GM12878 (cell line): Measurements from ENCODE around the gene TMEM26. TPM values are rescaled to one million over a fixed set of nuclear protein-coding genes. Genes with fewer than 3 reads are reported as not detected.

Experiments
- ATAC-seq: fragments of 200-7000 bp; cut with Tn5 transposase; 3 replicates; pipeline ENCODE4 v1.9.1; 2020; ENCODE audit warnings: mild to moderate bottlenecking, moderate library complexity
- BruUV-seq: library from RNA; stranded (reverse); fragments of 400-500 nt; replicated peaks from 2 replicates; lab custom pipeline; 2021; lab: Mats Ljungman, UMichigan
- CTCF ChIA-PET: fragments of 300-600 bp; sonication (Branson Sonifier 250); formaldehyde crosslinking; extraction: SDS; loops from one replicate; lab custom pipeline; 2021; ENCODE audit warnings: inconsistent platforms; lab: Yijun Ruan, JAX
- POLR2A ChIA-PET: fragments of 350-600 bp; formaldehyde crosslinking; extraction: SDS; loops from one replicate; lab custom pipeline; 2021; ENCODE audit warnings: inconsistent platforms; lab: Charles Lee
- RAD21 ChIA-PET: fragments of 300-600 bp; sonication (Branson Sonifier 250); formaldehyde crosslinking; loops from one replicate; lab custom pipeline; 2023; ENCODE audit warnings: antibody characterized with exemption; ENCODE audit not compliant: unreplicated experiment; lab: Charles Lee
- SMC1A ChIA-PET: fragments of 300-600 bp; sonication (Branson Sonifier 250); formaldehyde crosslinking; loops from one replicate; lab custom pipeline; 2023; ENCODE audit not compliant: unreplicated experiment, uncharacterized antibody; lab: Charles Lee
- DNase-seq: peaks from one replicate; pipeline ENCODE4 v3.0.0-alpha.2; 2011; ENCODE audit warnings: low read depth, low spot score
- FAIRE-seq: peaks from 3 replicates; lab custom pipeline; 2011; peaks lifted over from hg19 to GRCh38; lab: Jason Lieb, UNC
- H2AFZ ChIP-seq: 2 replicates; pipeline ENCODE4 v1.6.0; 2011; ENCODE audit warnings: low read depth, low read length, control low read depth; ENCODE audit not compliant: control insufficient read depth
- H3K27ac ChIP-seq: 2 replicates; pipeline ENCODE4 v1.5.1; 2011; ENCODE audit warnings: control low read depth; ENCODE audit not compliant: control insufficient read depth, insufficient read depth
- H3K27me3 ChIP-seq, 2 experiments: replicated peaks in 1 of 2; 2 replicates each; pipeline versions ENCODE4 v1.6.0 to v1.6.1; 2011; ENCODE audit warnings: low read length in 1 of 2; ENCODE audit not compliant: control insufficient read depth in 2 of 2, insufficient read depth in 2 of 2
- H3K36me3 ChIP-seq, 2 experiments: 2 replicates each; pipeline ENCODE4 v1.5.1; 2011; ENCODE audit warnings: low read length in 1 of 2; ENCODE audit not compliant: control insufficient read depth in 2 of 2, insufficient read depth in 2 of 2
- H3K4me1 ChIP-seq: 2 replicates; pipeline ENCODE4 v1.6.1; 2011; ENCODE audit warnings: mild to moderate bottlenecking, low read length, moderate library complexity, mixed read lengths; ENCODE audit not compliant: control insufficient read depth, insufficient read depth
- H3K4me2 ChIP-seq: 2 replicates; pipeline ENCODE4 v1.6.0; 2011; ENCODE audit warnings: control low read depth; ENCODE audit not compliant: control insufficient read depth, insufficient read depth
- H3K4me3 ChIP-seq: fragments of 200-600 bp; sonication (generic); 2 replicates; pipeline ENCODE4 v1.5.1; 2016
- H3K79me2 ChIP-seq: 2 replicates; pipeline ENCODE4 v1.6.0; 2011; ENCODE audit warnings: low read length; ENCODE audit not compliant: control insufficient read depth, insufficient read depth
- H3K9ac ChIP-seq: 2 replicates; pipeline ENCODE4 v1.8.0; 2011; ENCODE audit warnings: low read length, control low read depth, mixed read lengths; ENCODE audit not compliant: control insufficient read depth, insufficient read depth
- H3K9me3 ChIP-seq: replicated peaks from 3 replicates; pipeline ENCODE4 v1.5.1; 2011; ENCODE audit warnings: mild to moderate bottlenecking, low read length; ENCODE audit not compliant: control insufficient read depth, insufficient read depth
- H4K20me1 ChIP-seq: 2 replicates; pipeline ENCODE4 v1.6.0; 2011; ENCODE audit not compliant: control insufficient read depth, insufficient read depth
- BCL11A ChIP-seq: IDR thresholded peaks from 2 replicates; pipeline ENCODE4 v1.6.1; 2011; ENCODE audit warnings: low read depth, low read length
- BHLHE40 ChIP-seq, 2 experiments: fragments of 450-650 bp in 1 of 2; IDR thresholded peaks; 2 replicates each; pipeline ENCODE4 v1.6.1; 2011 to 2017; ENCODE audit warnings: low read depth in 2 of 2, borderline replicate concordance in 1 of 2, improper control_type of control experiment in 1 of 2, low read length in 1 of 2, mild to moderate bottlenecking in 1 of 2
- CHD1 ChIP-seq: IDR thresholded peaks from 2 replicates; pipeline ENCODE4 v1.6.1; 2012; ENCODE audit warnings: low read depth, low read length, improper control_type of control experiment
- CHD2 ChIP-seq: IDR thresholded peaks from 2 replicates; pipeline ENCODE4 v1.6.1; 2011; ENCODE audit warnings: low read depth, low read length, improper control_type of control experiment, borderline replicate concordance
- EP300 ChIP-seq, 2 experiments: fragments of 150-350 bp in 1 of 2; IDR thresholded peaks; 2 replicates each; pipeline ENCODE4 v1.6.1; 2011 to 2012; ENCODE audit warnings: low read depth in 2 of 2, low read length in 2 of 2, borderline replicate concordance in 1 of 2, improper control_type of control experiment in 1 of 2, inconsistent platforms in 1 of 2; ENCODE audit not compliant: control insufficient read depth in 1 of 2
- ETV6 ChIP-seq, 2 experiments: fragments of 450-650 bp in 1 of 2; IDR thresholded peaks in 1 of 2; conservative IDR thresholded peaks in 1 of 2; 2 replicates each; pipeline ENCODE4 v1.6.1; 2014; ENCODE audit warnings: antibody characterized with exemption in 1 of 2, borderline replicate concordance in 1 of 2, low read depth in 1 of 2, mild to moderate bottlenecking in 1 of 2, moderate library complexity in 1 of 2
- HCFC1 ChIP-seq: fragments of 150-350 bp; IDR thresholded peaks from 2 replicates; pipeline ENCODE4 v1.6.1; 2014; ENCODE audit warnings: low read length
- IKZF1 ChIP-seq: fragments of 450-650 bp; conservative IDR thresholded peaks from 2 replicates; pipeline ENCODE4 v1.6.1; 2017; ENCODE audit warnings: antibody characterized with exemption, mild to moderate bottlenecking
- MTA2 ChIP-seq: fragments of 450-650 bp; IDR thresholded peaks from 2 replicates; pipeline ENCODE4 v1.6.1; 2016; ENCODE audit warnings: low read depth, mild to moderate bottlenecking, moderate library complexity
- MXI1 ChIP-seq: fragments of 150-350 bp; IDR thresholded peaks from 2 replicates; pipeline ENCODE4 v1.6.1; 2011; ENCODE audit warnings: low read depth, mild to moderate bottlenecking, inconsistent platforms, low read length, improper control_type of control experiment
- MYC ChIP-seq: IDR thresholded peaks from 2 replicates; pipeline ENCODE4 v1.6.1; 2011; ENCODE audit warnings: mild to moderate bottlenecking, low read length, moderate library complexity, inconsistent platforms; ENCODE audit not compliant: insufficient read depth, insufficient replicate concordance, insufficient read length, severe bottlenecking
- NFIC ChIP-seq: IDR thresholded peaks from 2 replicates; pipeline ENCODE4 v1.6.1; 2012; ENCODE audit warnings: low read depth, mild to moderate bottlenecking, inconsistent platforms, low read length, moderate library complexity
- NFXL1 ChIP-seq: fragments of 450-650 bp; IDR thresholded peaks from 2 replicates; pipeline ENCODE4 v1.6.1; 2017; ENCODE audit warnings: antibody characterized with exemption, mild to moderate bottlenecking, borderline replicate concordance
- NRF1 ChIP-seq: conservative IDR thresholded peaks from 2 replicates; pipeline ENCODE4 v1.6.1; 2011; ENCODE audit warnings: mild to moderate bottlenecking, low read depth, low read length, improper control_type of control experiment
- PML ChIP-seq: IDR thresholded peaks from 2 replicates; pipeline ENCODE4 v1.6.1; 2012; ENCODE audit warnings: low read length, inconsistent platforms
- RELA ChIP-seq: fragments of 450-650 bp; IDR thresholded peaks from 2 replicates; pipeline ENCODE4 v1.8.0; 2014; ENCODE audit warnings: borderline replicate concordance; ENCODE audit not compliant: partially characterized antibody
- SPI1 ChIP-seq: IDR thresholded peaks from 2 replicates; pipeline ENCODE4 v1.6.1; 2011; ENCODE audit warnings: low read depth, mild to moderate bottlenecking, low read length, moderate library complexity, borderline replicate concordance; ENCODE audit not compliant: insufficient read depth
- STAT1 ChIP-seq: fragments of 450-650 bp; conservative IDR thresholded peaks from 2 replicates; pipeline ENCODE4 v1.6.1; 2014; ENCODE audit warnings: antibody characterized with exemption, mild to moderate bottlenecking
- TCF7 ChIP-seq: IDR thresholded peaks from 2 replicates; pipeline ENCODE4 v1.6.1; 2014; ENCODE audit warnings: antibody characterized with exemption, borderline replicate concordance
- WGBS: methylation state at CpG from one replicate; pipeline ENCODE4 v1.1.6; 2016; ENCODE audit warnings: low lambda C conversion rate; ENCODE audit not compliant: insufficient replicate concordance, insufficient coverage; ENCODE audit errors: missing lambda C conversion rate; 5-methylcytosine and 5-hydroxymethylcytosine counted together
- in situ Hi-C: fragments of 300-500 bp; cut with MboI; formaldehyde crosslinking; loops from 9 replicates; pipeline ENCODE4 v1.14.3; 2018; ENCODE audit warnings: mixed read lengths
- intact Hi-C: fragments of 100-400 bp; cut with micrococcal nuclease; formaldehyde crosslinking; loops from one replicate; pipeline ENCODE4 v1.14.2; 2022; ENCODE audit not compliant: unreplicated experiment
- polyA plus RNA-seq, 11 experiments: library from polyadenylated mRNA; depleted of rRNA in 4 of 11; unstranded in 6 of 11; stranded (reverse) in 5 of 11; fragments of >200 nt; fragmentation: Nextera tagmentation in 4 of 11; fragmentation: Illumina TruSeq in 1 of 11; extraction: Ambion mirVana in 4 of 11; extraction: Trizol in 1 of 11; gene quantifications; 1 replicate in 1 of 11; 2 replicates in 10 of 11; pipeline versions ENCODE4 v1.2.1 to v1.2.3, GENCODE V29; 2011 to 2016; ENCODE audit warnings: inconsistent platforms in 2 of 11, missing spikeins in 2 of 11, low read depth in 1 of 11
- total RNA-seq, 4 experiments: library from RNA; depleted of rRNA in 3 of 4; stranded (reverse); fragments of >200 nt in 3 of 4; fragmentation: Illumina TruSeq in 1 of 4; extraction: Trizol in 1 of 4; gene quantifications; 2 replicates each; pipeline versions ENCODE4 v1.2.1 to v1.2.3, GENCODE V29; 2013 to 2021

The TMEM26 gene
- total and polyA plus RNA-seq, 10 of the 15 experiments (the other 5 are each of a cell fraction or from before 2014, with no cell fraction given): not detected

GRCh38 chr10:61475449-61475873, 22.3 kb upstream of the TMEM26 start:
- WGBS: 41% methylated on average over 3 of the region's 3 CpGs
- Histone ChIP-seq H2AFZ (no peak overlapping the region), H3K9ac (no peak overlapping the region), H3K79me2 (no peaks in the 10 kb centered on the region), H3K36me3 (no peaks in the 10 kb centered on the region), H3K4me2 (no peak overlapping the region), H3K4me1 (no peaks in the 10 kb centered on the region), H3K27ac (no peak overlapping the region), H4K20me1 (no peaks in the 10 kb centered on the region), H3K27me3 (no peaks in the 10 kb centered on the region), H3K9me3 (no peaks in the 10 kb centered on the region), H3K4me3 (no peak overlapping the region)
- ChIA-PET POLR2A (no interaction called here), SMC1A (no interaction called here), CTCF (no interaction called here), RAD21 (no interaction called here)
- no peak for FAIRE-seq
- no peak for DNase-seq
- in situ Hi-C loops: no loop called here
- no TSS peak for BruUV-seq
- TF ChIP-seq MYC (no peak), ETV6 (conservative IDR thresholded peaks at IDR 0.05 in 1 of 2, IDR thresholded peaks at IDR 0.05 in 1 of 2; ENCODE audit: borderline replicate concordance in 1 of 2, low read depth in 1 of 2) (no peak), MXI1 (no peak), HCFC1 (no peak), RELA (no peak), MTA2 (no peak), SPI1 (no peak), NRF1 (no peak), NFIC (no peak), IKZF1 (no peak), STAT1 (no peak), BHLHE40 (IDR thresholded peaks at IDR 0.05; ENCODE audit: borderline replicate concordance in 1 of 2, low read depth in 2 of 2, low read length in 1 of 2) (no peak), PML (no peak), CHD1 (no peak), EP300 (IDR thresholded peaks at IDR 0.05; ENCODE audit: borderline replicate concordance in 1 of 2, control insufficient read depth in 1 of 2, low read depth in 2 of 2, low read length in 2 of 2) (no peak), TCF7 (no peak), NFXL1 (no peak), BCL11A (no peak), CHD2 (no peak)
- intact Hi-C loops: no loop called here
- ATAC-seq: no peak
